PFSK-1 (cell line): ENCODE data around the gene PRMT3.

Experiments used
- FOXP2 ChIP-seq: optimal IDR thresholded peaks from 2 replicates; pipeline ENCODE3; 2011; ENCODE audit warnings: borderline replicate concordance, control low read depth, inconsistent platforms; ENCODE audit not compliant: insufficient read depth; ENCODE audit errors: extremely low read length, extremely low read depth
- POLR2AphosphoS5 ChIP-seq: IDR thresholded peaks from 2 replicates; pipeline ENCODE4 v1.6.1; 2012; ENCODE audit warnings: low read depth, mild to moderate bottlenecking, control low read depth, low read length, moderate library complexity
- SIN3A ChIP-seq: IDR thresholded peaks from 2 replicates; pipeline ENCODE4 v1.6.1; 2012; ENCODE audit warnings: mild to moderate bottlenecking, low read length, moderate library complexity, borderline replicate concordance; ENCODE audit not compliant: insufficient read depth
- TAF1 ChIP-seq: IDR thresholded peaks from 2 replicates; pipeline ENCODE4 v1.6.1; 2012; ENCODE audit warnings: low read length, control low read depth, borderline replicate concordance; ENCODE audit not compliant: insufficient read depth
- TF ChIP-seq, protein P1 (sequence below), 2 experiments: IDR thresholded peaks; 2 replicates each; pipeline versions ENCODE4 v1.6.1 to v1.8.0; 2011 to 2012; ENCODE audit warnings: low read depth in 2 of 2, low read length in 2 of 2, control low read depth in 1 of 2, inconsistent platforms in 1 of 2, mild to moderate bottlenecking in 1 of 2, moderate library complexity in 1 of 2; ENCODE audit not compliant: insufficient read depth in 1 of 2

Gene PRMT3

DNA sequence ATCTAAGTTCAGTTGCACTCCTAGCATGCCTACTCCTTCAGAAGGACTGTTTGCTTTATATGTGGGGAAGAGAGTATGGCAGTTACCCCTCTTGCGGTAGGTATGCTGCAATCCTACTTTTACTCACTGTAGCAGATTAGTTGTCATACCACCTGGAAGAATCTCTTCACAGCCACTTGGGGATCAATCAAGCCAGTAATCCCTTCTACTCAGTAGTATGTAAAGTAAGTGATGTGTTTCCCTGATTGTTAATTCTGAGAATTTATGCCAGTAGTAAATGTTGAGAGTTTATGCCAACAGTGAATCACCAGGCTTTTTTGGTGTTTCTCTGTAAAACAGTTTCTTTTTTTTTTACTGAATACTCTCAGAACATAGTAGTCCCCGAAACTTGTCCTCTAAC is 34.4 kb downstream of the PRMT3 start:
- TF ChIP-seq, protein P1, sequence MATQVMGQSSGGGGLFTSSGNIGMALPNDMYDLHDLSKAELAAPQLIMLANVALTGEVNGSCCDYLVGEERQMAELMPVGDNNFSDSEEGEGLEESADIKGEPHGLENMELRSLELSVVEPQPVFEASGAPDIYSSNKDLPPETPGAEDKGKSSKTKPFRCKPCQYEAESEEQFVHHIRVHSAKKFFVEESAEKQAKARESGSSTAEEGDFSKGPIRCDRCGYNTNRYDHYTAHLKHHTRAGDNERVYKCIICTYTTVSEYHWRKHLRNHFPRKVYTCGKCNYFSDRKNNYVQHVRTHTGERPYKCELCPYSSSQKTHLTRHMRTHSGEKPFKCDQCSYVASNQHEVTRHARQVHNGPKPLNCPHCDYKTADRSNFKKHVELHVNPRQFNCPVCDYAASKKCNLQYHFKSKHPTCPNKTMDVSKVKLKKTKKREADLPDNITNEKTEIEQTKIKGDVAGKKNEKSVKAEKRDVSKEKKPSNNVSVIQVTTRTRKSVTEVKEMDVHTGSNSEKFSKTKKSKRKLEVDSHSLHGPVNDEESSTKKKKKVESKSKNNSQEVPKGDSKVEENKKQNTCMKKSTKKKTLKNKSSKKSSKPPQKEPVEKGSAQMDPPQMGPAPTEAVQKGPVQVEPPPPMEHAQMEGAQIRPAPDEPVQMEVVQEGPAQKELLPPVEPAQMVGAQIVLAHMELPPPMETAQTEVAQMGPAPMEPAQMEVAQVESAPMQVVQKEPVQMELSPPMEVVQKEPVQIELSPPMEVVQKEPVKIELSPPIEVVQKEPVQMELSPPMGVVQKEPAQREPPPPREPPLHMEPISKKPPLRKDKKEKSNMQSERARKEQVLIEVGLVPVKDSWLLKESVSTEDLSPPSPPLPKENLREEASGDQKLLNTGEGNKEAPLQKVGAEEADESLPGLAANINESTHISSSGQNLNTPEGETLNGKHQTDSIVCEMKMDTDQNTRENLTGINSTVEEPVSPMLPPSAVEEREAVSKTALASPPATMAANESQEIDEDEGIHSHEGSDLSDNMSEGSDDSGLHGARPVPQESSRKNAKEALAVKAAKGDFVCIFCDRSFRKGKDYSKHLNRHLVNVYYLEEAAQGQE (IDR thresholded peaks at IDR 0.05; ENCODE audit: insufficient read depth in 1 of 2, low read depth in 2 of 2, low read length in 2 of 2): no peak
- no peak for TF ChIP-seq POLR2AphosphoS5
- no peak for TF ChIP-seq FOXP2
- TF ChIP-seq SIN3A: no peak
- TF ChIP-seq TAF1: no peak

GRCh38 chr11:20429216-20429615 is 41.7 kb downstream of the PRMT3 start:
- TF ChIP-seq TAF1 (no peak), FOXP2 (no peak), SIN3A (no peak), POLR2AphosphoS5 (no peak)
- TF ChIP-seq, protein P1 (IDR thresholded peaks at IDR 0.05; ENCODE audit: insufficient read depth in 1 of 2, low read depth in 2 of 2, low read length in 2 of 2): no peak

- TF ChIP-seq TAF1: no peak
- no peak for TF ChIP-seq FOXP2
- no peak for TF ChIP-seq POLR2AphosphoS5
- TF ChIP-seq, protein P1 (IDR thresholded peaks at IDR 0.05; ENCODE audit: insufficient read depth in 1 of 2, low read depth in 2 of 2, low read length in 2 of 2): no peak
- TF ChIP-seq SIN3A: no peak
Measured at GRCh38 chr11:20438637-20439036, 51.1 kb downstream of the PRMT3 start.

DNA sequence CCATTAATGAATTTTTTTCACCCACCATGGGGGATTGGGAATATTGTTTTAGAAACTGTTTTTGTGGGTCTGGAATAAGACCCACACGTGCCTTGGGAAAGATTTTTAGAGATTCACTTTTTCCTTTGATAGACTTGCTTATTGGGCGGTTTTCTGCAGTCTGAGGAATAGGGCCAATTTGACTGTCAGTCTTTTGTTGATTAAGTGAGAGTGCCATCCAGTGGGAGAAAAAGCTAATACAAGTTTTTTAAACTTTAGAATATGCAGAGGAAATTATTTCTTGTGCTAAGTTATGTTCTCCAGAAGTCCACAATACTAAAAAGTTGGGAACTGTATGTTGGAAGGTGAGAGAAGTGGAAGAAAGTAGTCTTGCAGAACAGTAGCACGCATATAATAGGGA is 56.1 kb downstream of the PRMT3 start:
- TF ChIP-seq POLR2AphosphoS5 (no peak), FOXP2 (no peak), TAF1 (no peak)
- TF ChIP-seq, protein P1 (IDR thresholded peaks at IDR 0.05; ENCODE audit: insufficient read depth in 1 of 2, low read depth in 2 of 2, low read length in 2 of 2): no peak

DNA sequence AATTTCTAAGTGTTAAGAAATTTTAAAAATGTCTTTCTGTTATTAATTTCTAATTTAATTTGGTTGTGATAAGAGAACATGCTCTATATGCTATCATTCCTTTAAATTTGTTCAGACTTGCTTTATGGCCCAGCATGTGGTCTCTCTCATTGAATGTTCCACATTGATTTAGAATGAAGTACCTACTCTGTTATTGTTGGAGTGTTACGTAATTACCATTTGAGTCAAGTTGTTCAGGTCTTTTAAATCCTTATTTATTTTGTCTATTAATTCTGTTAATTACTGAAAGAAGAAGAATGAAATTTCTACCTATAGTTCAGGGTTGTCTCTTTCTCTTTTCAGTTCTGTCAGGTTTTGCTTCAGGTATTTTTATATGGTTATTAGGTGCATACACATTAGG is 57.0 kb downstream of the PRMT3 start:
- TF ChIP-seq, protein P1 (IDR thresholded peaks at IDR 0.05; ENCODE audit: insufficient read depth in 1 of 2, low read depth in 2 of 2, low read length in 2 of 2): no peak
- no peak for TF ChIP-seq TAF1
- no peak for TF ChIP-seq POLR2AphosphoS5
- no peak for TF ChIP-seq FOXP2
- no peak for TF ChIP-seq SIN3A
